NCI-H345 treated with DMSO at 0.1 percent for 48 hours (cell line): Measurements from ENCODE around the gene TESK1.
A peak's percentile ranks its signal among the peaks of the same experiment; 100 is the strongest.
"Not testable (repeated sequence)": the region's sequence is repeated elsewhere in the genome, so short reads cannot be mapped to it uniquely, and the experiment has no call there.

Source experiments
- DNase-seq: peaks from one replicate; lab custom pipeline; 2025; ENCODE audit not compliant: unreplicated experiment; lab: John Stamatoyannopoulos, UW

TESK1 gene

DNA sequence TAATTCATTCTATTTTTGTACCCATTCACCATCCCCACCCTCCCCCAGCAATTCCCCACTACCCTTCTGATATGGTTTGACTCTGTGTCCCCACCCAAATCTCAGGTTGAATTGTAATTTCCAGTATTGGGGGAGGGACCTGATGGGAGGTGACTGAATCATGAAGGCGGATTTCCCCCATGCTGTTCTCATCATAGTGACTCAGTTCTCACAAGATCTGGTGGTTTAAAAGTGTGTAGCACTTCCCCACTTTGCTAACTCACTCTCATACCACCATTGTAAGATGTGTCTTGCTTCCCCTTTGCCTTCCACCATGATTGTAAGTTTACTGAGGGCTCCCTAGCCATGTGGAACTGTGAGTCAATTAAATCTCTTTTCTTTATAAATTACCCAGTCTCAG is 25.9 kb upstream of the TESK1 start:
- no peak for DNase-seq

DNA sequence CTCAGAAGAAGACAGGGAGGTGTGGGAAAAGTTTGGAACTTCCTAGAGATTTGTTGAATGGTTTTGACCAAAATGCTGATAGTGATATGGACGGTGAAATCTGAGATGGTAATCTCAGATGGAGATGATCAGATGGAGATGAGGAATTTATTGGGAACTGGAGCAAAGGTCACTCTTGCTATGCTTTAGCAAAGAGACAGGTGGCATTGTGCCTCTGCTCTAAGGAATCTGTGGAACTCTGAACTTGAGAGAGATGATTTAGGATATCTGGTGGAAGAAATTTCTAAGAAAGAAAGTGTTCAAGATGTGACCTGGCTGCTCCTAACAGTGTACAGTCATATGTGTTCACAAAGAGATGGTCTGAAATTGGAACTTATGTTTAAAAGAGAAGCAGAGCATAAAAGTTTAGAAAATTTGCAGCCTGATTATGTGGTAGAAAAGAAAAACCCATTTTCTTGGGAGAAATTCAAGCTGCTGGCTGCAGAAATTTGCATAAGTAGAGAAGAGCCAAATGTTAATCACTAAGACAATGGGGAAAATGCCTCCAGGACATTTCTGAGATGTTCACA is 25.3 kb upstream of the TESK1 start:
- DNase-seq, result not testable (repeated sequence)

DNA sequence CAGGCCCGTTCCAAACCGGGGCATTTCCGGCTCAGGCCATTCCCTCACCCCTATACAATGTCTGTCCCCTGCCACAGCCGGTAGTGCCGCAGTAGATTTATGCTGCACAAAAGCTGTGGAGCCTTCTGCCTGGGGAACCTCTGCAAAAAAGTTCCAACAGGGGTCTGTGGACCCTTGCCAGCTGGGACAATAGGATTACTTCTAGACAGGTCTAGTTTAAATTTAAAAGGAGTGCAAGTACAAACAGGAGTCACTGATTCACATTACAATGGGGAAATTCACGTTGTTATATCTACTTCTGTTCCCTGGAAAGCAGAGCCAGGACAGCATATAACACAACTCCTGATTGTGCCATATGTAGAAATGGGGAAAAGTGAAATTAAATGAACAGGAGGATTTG is 21.5 kb upstream of the TESK1 start:
- DNase-seq, result not testable (repeated sequence)

DNA sequence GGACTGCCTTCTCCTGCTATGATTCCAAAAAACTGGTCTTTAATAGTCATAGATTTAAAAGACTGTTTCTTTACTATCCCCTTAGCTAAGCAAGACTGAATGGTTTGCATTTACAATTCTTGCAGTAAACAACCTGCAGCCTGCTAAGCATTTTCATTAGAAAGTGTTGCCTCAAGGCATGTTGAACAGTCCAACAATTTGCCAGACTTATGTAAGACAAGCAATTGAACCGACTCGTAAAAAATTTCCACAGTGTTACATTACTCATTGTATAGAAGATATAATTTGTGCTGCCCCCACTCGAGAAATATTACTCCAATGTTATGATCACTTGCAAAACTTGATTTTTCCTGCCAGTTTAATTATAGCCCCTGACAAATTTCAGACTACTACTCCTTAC is 20.4 kb upstream of the TESK1 start:
- not testable (repeated sequence) for DNase-seq

- DNase-seq, result not testable (repeated sequence)
These were observed 16.6 kb upstream of the TESK1 start for GRCh38 chr9:35588506-35588905.

DNA sequence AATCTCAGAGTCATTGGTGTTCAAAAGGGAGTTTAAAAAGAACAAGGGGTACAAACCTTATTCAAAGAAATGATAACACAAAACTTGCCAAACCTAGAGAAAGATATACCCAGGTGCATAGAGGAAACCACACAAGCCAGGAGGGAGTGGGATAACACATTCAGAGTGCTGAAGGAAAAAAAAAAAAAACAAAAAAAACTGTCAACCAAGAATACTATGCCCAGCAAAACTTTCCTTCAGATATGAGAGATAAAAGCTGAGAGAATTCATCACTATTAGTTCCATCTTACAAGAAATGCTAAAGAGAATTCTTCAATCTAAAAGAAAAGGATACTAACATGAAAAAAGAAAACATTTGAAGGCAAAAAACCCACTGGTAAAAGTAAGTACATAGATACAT is 11.5 kb upstream of the TESK1 start:
- no peak for DNase-seq

GRCh38 chr9:35594471-35594870 is 10.6 kb upstream of the TESK1 start:
- DNase-seq, result no peak

DNA sequence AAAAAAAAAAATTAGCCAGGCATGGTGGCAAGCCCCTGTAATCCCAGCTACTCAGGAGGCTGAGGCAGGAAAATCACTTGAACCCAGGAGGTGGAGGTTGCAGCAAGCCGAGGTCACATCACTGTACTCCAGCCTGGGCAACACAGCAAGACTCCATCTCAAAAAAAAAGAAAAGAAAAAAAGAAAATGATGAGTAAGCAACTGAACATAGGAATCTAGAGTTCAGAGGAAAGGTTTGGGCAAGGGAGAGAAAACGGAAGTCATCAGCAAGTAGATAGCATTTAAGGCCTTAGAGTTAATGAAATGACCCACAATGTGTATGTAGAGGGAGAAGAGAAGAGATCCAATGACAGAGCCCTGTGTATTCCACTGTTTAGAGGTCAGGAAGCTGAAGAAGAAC is 8.2 kb upstream of the TESK1 start:
- DNase-seq, result not testable (repeated sequence)

DNA sequence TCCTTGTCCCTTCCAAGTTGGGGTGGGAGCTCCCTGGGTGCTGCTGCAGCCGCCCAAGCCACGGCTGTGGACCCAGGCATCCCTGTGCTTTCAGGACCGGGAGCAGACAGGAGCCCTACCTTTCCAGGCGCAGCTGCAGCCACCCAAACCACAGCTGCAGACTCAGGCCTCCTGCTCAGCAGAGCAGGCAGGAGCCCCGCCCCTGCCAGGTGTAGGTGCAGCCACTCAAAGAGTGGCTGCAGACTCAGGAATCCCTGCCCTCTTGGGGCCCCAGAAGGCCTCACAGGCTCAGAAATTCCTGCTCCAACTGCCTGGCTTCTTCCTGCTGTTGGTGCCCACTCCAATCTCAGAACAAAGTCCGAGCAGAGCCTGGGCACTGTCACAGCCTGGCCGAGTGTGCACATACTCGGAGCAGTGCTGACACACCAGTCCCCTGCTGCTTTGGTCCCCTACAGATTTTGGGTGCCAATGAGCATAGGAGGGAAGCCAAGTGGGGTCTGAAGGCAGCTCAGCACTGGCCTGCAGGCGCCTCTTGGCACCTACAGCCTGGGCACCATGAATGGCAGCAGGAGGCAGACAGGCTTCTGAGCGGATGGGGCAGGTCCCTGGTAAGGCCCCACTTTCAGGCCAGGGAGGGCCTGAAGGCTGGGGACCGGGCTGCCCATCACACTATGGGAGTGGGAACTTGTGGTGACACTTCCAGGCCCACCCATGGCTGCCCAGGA is 6.0 kb upstream of the TESK1 start:
- no peak for DNase-seq

DNA sequence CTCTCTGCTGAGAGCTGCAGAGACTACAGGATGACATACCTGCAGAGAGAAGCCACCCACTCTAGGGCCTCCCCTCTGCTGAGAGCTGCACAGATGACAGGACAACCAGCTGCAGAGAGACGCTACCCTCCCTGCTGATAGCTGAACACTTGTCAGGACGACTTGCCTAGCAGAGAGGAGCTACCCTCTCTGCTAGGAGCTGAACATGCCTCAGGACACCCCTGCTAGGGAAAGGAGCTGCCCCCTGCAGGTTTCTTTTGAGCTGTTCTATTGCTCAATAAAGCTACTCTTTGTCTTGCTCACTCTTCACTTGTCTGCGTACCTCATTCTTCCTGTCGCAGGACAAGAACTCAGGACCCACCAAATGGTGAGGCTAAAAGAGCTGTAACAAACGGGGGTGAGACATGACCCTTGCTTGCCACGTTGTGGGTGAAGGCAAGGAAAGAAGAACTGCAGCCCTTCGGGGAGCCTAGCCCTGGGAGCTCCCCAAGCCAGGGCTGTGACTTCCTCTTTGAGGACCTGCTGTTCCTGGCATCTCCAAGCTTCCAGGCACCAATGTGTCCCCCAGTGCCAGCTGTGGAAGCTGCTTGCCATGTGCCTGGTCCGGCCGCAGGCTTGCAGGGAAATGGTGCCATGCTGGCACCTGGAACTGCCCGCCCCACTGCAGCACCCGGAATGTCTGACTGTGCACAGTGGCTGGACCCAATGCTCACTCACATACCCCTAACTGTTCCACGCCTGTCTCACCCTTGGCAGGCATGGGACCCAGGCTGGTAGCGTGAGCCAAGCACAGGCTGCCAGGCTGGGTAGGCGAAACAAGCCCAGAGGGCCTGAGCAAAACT is 5.1 kb upstream of the TESK1 start:
- no peak for DNase-seq

DNA sequence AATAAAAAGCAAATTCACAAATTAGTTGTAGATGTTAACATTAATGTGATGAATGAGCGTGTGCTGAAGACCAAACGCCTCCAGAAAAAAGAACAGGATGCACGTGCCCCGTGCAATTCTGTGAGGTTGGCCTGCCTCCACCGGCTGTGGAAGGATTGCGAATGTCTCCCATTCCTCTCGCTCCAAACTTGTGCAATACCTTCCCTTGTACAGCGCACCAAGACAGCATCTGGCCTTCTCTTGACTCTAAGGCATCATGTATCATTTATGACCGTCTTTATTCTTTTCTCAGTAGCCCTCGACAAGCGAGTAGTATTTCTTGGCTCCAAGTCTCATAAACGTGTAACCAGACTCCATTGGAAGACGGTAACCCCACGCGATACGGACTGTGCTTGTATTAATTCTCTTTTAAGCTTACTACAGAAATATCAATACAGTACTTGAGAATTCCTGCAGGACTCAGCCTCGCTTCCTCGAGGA is 1.5 kb upstream of the TESK1 start:
- no peak for DNase-seq

GRCh38 chr9:35603986-35604577 is 980 bp upstream of the TESK1 start:
- peak; percentile 98 for DNase-seq

DNA sequence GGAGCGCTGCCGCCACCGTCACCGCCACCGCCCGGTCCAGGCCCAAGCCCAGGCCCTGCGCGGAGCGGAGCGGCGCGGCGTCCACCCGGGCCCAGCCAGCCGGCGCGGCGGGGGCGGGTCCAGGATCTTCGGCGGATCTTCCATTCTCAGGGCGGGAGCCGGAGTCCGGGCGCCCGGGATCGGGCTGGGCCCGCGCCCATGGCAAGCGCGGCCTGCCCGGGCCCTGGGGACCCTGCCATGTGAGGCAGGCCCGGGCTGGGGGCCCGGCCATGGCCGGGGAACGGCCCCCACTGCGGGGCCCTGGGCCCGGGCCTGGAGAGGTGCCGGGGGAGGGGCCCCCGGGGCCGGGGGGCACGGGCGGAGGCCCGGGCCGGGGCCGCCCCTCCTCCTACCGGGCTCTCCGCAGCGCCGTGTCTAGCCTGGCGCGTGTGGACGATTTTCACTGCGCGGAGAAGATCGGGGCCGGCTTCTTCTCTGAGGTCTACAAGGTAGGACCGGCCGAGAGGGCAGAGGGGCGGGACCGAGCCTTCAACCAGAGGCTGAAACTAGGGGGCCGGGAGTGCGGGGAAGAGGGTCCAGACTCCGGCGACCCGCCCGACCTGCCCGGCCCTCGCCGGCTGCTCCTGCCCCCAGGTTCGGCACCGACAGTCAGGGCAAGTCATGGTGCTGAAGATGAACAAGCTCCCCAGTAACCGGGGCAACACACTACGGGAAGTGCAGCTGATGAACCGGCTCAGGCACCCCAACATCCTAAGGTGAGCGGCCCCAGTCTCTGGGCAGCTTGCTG is 482 bp downstream of the TESK1 start:
- DNase-seq, result no peak

DNA sequence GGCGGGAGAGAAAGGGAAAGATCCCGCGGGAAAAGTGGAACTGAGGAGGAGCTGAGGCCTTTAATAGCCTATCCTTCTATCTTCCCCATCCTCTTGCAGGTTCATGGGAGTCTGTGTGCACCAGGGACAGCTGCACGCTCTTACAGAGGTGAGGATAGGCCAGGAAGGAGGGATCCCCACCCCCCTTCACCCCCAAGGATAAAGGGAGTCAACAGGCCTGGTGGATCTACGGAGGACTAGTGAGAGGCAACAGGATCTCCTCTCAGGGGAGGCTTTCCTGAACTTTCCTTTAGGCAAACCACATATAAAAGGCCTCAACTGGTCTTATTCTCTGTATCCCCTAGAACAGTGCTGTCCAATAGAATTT is 1.1 kb downstream of the TESK1 start:
- no peak for DNase-seq

DNA sequence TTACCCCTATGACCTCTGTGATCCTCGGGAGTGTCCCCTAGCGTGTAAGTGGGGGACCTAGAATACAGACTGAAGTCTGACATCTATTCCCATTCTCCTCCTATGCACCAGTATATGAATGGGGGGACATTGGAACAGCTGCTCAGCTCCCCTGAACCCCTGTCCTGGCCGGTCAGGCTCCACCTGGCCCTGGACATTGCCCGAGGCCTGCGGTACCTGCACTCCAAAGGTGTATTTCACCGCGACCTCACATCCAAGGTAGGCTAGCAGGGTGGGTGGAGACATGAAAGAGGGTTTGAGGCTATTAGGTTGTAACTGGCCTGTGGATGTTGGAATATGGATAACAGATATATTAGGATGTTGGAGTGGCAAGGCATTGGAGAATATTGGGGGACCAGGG is 1.7 kb downstream of the TESK1 start:
- DNase-seq, result no peak

- no peak for DNase-seq
These were observed 3.2 kb downstream of the TESK1 start for GRCh38 chr9:35608221-35608620.

DNA sequence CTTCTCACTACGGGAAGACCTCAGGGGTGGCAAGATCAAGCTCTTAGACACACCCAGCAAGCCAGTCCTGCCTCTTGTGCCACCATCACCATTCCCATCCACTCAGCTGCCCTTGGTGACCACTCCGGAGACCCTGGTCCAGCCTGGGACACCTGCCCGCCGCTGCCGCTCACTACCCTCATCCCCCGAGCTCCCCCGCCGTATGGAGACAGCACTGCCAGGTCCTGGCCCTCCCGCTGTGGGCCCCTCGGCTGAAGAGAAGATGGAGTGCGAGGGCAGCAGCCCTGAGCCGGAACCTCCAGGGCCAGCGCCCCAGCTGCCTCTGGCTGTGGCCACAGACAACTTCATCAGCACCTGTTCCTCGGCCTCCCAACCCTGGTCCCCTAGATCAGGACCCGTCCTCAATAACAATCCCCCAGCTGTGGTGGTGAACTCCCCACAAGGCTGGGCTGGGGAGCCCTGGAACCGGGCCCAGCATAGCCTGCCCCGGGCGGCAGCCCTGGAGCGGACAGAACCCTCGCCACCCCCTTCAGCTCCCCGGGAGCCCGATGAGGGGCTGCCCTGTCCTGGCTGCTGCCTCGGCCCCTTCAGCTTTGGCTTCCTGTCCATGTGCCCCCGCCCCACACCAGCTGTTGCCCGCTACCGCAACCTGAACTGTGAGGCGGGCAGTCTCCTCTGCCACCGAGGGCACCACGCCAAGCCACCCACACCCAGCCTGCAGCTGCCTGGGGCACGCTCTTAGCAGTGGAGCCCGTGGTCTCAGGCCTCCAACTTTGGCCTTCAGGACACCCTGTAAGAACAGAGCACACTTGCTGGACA is 4.1 kb downstream of the TESK1 start:
- no peak for DNase-seq

DNA sequence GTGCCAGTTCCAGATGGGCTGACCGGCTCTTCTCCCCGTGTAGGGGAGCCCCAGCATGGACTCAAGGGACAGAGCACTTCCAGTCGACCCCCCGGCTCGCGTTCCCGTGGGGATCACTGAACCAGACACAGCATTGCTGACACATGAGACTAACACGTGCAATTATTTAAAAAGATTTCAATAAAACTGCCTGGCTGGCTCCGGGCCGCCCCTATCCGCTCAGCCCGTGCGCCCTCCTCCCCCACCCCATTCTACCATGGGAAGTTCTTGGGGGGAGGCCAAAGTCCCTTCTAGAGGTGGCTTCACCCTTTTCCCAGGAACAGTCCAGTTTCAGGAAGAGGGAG is 4.7 kb downstream of the TESK1 start:
- no peak for DNase-seq

DNA sequence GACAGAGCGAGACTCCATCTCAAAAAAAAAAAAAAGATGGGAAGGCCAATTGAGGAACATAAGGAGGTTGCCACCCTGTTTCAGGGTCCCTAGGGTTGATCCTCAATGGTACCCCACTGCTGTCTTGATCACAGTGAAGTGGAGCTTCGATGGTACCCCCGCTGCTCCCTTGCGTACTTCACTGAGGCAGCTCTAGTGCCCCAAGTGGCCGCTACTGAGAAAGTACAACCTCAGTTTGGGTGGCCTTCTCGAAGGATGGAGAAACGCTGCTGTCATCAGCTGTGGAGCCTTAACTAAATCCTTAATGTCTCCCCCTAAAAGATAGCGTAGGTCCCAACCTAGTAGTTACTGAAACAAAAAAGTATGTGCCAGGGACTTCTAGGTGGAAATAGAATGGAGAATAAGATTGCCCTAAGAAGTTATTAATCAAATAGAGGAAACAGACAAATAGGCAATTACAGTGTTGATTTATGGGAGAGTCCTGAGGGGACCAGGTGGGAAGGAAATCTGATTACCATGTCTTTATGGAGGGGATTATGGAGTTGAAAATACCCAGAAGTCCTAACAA is 6.3 kb downstream of the TESK1 start:
- DNase-seq, result no peak

GRCh38 chr9:35612066-35612465 is 7.0 kb downstream of the TESK1 start:
- not testable (repeated sequence) for DNase-seq
